ENCODE measurements around the gene CREG2.

Gene CREG2

DNA sequence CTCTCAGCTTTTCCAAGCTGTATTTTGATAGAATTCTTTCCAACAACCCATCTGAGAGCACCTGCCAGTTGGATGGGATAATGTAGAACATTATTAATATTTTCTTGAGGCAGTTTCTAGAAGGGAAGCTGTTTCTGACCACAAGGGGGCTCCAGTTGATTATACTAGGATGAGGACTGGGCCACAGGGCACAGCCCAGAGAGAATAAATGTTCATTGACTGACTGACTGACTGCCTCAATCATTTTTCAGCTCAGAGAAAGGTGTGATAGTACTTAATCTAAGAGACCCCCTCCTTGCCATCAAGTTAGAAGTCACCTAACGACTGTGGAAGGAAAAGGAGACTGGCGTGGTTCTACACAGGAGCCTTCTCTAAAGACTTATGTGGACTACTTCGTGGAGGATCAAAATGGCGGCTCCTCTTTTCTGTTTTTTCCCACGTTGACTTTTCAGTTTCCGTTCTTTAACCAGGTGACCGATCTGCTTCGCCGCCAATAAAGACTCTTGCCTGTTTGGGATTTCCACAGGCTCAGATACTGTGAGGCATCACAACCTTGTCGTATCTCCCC is 31.9 kb upstream of the CREG2 start:
- peak; percentile 63 for DNase-seq (ENCODE audit: low read depth)
- TF ChIP-seq, protein P1, sequence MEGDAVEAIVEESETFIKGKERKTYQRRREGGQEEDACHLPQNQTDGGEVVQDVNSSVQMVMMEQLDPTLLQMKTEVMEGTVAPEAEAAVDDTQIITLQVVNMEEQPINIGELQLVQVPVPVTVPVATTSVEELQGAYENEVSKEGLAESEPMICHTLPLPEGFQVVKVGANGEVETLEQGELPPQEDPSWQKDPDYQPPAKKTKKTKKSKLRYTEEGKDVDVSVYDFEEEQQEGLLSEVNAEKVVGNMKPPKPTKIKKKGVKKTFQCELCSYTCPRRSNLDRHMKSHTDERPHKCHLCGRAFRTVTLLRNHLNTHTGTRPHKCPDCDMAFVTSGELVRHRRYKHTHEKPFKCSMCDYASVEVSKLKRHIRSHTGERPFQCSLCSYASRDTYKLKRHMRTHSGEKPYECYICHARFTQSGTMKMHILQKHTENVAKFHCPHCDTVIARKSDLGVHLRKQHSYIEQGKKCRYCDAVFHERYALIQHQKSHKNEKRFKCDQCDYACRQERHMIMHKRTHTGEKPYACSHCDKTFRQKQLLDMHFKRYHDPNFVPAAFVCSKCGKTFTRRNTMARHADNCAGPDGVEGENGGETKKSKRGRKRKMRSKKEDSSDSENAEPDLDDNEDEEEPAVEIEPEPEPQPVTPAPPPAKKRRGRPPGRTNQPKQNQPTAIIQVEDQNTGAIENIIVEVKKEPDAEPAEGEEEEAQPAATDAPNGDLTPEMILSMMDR (IDR thresholded peaks at IDR 0.05; ENCODE audit: insufficient read depth, low read depth, low read length, missing control alignments), result peak; percentile 54
- no peak overlapping the region for H3K4me3 ChIP-seq (ENCODE audit: low read depth, low read length)

DNA sequence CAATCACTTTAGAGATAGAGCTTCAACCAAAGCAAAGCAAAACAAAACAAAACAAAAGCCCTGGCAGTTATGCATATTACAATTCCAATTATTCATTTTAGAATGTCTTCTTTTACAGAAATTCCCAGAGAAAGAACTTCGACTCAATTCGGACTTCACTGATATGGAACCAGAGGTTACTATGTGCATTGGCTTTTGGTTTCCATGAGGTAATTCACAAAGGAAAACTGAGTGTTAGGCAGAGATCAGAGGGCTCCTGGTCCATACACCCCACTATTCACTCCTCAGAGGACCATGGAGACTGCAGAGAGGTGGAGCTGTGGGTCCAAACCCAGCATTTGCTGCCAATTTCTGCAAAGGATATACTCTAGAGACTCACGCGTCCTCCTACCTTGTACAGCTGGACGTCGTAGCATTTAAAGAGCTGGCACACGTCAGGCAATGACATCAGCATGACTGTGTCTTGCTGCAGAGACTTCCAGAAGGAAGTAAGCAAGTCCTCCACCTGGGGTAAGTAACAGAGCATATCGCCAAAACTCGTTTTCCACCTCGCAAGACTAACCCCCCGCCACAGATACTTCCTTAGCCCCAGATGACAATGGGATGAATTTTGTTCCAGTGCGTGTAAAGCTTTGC is 31.3 kb upstream of the CREG2 start:
- no peak overlapping the region for H3K4me3 ChIP-seq (ENCODE audit: low read depth, low read length)
- TF ChIP-seq, protein P1 (IDR thresholded peaks at IDR 0.05; ENCODE audit: insufficient read depth, low read depth, low read length, missing control alignments), result no peak
- no peak for DNase-seq (ENCODE audit: low read depth)

DNA sequence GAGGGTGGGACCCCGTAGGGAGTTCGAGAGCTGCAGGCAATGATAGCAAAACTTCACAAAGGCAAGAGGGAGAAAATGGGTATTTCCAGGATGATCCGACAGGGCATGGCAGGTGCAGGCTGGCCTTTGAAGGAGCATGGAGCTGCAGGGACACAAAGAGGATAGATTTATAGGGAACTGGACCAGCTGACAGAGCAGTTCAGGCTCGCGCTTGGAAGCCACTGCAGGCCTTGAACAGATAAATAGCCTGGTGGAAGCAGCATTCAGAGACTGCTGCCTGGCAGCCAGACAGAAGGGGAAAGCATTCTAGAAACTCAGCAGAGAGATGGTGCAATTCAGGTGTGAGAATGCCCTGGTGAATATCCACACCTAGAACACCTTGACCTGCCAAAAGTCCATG is 29.3 kb upstream of the CREG2 start:
- no peak overlapping the region for H3K4me3 ChIP-seq (ENCODE audit: low read depth, low read length)
- no peak for DNase-seq (ENCODE audit: low read depth)
- TF ChIP-seq, protein P1 (IDR thresholded peaks at IDR 0.05; ENCODE audit: insufficient read depth, low read depth, low read length, missing control alignments), result no peak

DNA sequence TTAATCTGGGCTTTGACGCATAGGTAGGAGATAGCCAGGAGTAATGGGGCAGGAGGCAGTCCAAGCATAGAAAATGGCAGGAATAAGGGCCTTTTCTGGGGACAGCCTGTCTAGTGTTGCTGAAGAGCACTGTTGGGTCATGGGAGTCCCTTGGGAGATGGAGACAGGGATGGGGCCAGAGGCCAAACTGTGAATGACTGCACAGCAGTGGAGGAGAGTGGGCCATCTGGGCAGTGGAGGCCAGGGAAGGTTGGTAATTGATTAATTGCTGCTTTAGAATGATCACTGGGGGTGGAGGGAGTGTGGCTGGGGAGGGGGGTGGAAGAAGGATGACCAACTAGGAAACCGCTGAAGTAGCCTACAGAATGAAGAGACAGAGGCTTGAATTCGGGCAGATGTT is 28.6 kb upstream of the CREG2 start:
- no peak for DNase-seq (ENCODE audit: low read depth)
- TF ChIP-seq, protein P1 (IDR thresholded peaks at IDR 0.05; ENCODE audit: insufficient read depth, low read depth, low read length, missing control alignments), result no peak
- H3K4me3 ChIP-seq (ENCODE audit: low read depth, low read length), result no peak overlapping the region

DNA sequence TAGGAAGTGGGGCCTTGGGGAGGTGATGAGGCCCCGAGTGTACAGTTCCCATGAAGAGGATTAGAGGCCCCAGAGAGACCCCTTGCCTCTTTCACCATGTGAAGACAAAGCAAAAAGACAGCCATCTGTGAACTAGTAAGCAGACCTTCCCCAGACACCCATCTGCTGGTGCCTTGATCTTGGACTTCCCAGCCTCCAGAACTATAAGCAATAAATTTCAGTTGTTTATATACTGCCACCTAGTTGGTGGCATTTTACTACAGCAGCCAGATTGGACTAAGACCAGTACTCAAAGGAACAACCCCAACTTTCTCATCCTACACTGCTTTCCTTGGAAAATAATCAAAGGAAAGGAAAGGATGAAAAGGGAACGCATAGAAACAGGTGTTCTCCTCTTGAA is 27.9 kb upstream of the CREG2 start:
- H3K4me3 ChIP-seq (ENCODE audit: low read depth, low read length), result no peak overlapping the region
- TF ChIP-seq, protein P1 (IDR thresholded peaks at IDR 0.05; ENCODE audit: insufficient read depth, low read depth, low read length, missing control alignments), result no peak
- DNase-seq (ENCODE audit: low read depth), result no peak

DNA sequence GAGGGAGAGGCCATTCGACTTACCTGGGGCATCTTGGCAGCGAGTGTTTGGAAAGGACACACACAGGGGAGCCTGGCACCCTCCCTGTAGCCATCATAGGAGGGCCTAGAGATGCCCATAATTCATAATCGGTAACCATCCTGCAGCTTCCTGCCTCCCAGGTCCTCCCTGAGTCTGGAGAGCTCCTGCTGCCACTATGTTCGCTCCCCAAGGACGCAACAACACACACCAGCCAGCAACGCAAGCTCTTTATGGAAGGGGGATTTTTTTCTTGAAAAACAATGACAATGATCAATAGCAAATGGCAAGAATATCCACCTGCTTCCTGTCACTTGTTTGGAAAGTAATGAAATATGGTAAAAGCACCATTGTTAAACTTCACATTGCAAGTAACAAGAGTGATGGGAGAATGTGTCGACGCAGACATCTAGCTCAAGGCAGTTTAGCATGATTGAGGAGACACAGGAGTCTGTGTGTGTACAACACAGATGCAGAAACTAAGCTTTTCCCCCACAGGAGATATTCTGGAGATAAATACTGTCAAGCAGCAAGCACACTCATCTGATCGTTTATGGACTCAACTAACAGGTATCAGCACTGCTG is 24.9 kb upstream of the CREG2 start:
- H3K4me3 ChIP-seq (ENCODE audit: low read depth, low read length), result no peak overlapping the region
- no peak for DNase-seq (ENCODE audit: low read depth)
- TF ChIP-seq, protein P1 (IDR thresholded peaks at IDR 0.05; ENCODE audit: insufficient read depth, low read depth, low read length, missing control alignments), result no peak

Measured in GM12865 (cell line).